HPDE6-E6E7 (cell line): ENCODE data around the gene SLC6A4.
"Not testable (repeated sequence)": the region's sequence is repeated elsewhere in the genome, so short reads cannot be mapped to it uniquely, and the experiment has no call there.

Source experiments
- DNase-seq: peaks from one replicate; pipeline ENCODE4 v3.0.0; 2011; ENCODE audit warnings: missing footprints; ENCODE audit errors: extremely low spot score

SLC6A4 gene

DNA sequence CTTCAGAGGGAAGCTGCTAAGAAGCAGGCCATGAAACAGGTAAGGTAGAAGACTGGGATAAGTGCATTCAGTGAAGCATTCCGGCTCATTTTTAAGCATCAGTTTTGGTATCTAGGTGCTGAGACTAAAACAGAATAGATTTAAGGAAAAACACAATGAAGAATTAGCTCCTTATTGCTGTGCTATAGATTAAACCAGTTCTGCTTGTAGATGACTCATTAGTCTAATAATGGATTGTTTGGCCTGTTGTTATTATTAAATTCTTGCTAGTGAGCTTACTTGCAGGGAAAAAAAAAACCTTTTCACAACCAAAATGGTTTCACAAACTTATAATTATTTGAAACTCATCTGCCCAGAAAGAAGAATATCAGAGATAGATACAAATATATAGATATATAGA lies 62.9 kb downstream of the SLC6A4 start:
- DNase-seq = no peak

- no peak for DNase-seq
Measured at GRCh38 chr17:30170415-30170987, 65.0 kb downstream of the SLC6A4 start.

DNA sequence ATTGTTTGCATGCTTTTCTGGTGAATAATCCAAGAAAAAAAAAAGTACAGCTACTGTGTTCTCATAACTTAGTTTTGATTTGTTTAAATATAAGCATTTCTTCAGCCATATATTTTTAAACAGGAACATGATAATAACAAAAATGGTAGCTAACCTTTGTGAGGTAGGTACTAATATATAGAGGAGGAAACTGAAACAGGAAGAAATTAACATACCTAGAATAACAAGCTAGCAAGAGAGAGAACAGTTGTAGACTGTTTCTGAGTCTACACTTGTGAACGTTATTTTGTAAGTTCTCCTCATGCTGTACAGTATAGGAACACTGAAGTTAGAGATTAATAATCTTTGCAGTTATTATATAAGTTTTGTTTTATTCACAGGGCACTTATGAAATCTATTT lies 69.5 kb downstream of the SLC6A4 start:
- DNase-seq = no peak

GRCh38 chr17:30165147-30165546 lies 70.3 kb downstream of the SLC6A4 start:
- DNase-seq = no peak

- no peak for DNase-seq
Measured at GRCh38 chr17:30164531-30164930, 71.0 kb downstream of the SLC6A4 start.

DNA sequence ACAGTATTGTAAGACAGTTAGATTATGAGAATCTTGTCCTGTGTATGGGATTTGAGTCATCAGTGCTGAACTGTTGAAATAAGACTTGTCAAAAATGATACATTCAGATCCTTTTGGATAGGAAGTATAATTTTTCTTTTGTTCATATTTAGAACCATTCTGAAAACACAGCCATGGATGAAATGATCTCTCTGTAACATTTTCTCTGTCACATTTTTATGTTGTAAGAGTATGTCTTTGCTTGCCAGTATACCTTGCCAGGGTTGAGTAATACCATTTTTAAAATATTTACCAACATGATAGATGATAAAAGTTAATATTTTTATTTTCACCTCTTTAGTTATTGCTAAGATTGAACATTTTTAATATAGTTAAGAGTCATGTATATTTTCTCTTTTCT lies 73.9 kb downstream of the SLC6A4 start:
- DNase-seq = no peak

GRCh38 chr17:30160419-30161172 lies 74.9 kb downstream of the SLC6A4 start:
- no peak for DNase-seq

GRCh38 chr17:30158896-30159625 lies 76.4 kb downstream of the SLC6A4 start:
- DNase-seq = no peak

DNA sequence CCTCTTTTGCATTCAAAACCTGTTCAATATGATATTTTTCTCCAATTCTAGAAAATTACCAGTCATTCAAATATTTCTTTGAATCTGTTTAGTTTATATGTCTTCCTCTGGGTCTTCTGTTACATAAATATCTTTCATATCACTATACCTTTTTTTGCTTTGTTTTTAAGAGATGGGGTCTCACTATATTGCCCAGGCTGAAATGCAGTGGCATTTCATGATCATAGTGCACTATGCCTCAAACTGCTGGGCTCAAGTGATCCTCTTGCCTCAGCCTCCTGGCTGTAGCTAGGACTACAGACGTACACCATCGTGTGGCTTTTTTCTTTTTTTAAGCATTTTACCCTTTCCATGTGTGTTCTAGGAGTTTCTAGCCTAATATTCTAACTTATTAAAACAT lies 80.1 kb downstream of the SLC6A4 start:
- no peak for DNase-seq

- no peak for DNase-seq
Measured at GRCh38 chr17:30153463-30153862, 82.0 kb downstream of the SLC6A4 start.

- no peak for DNase-seq
Measured at GRCh38 chr17:30151471-30151870, 84.0 kb downstream of the SLC6A4 start.

DNA sequence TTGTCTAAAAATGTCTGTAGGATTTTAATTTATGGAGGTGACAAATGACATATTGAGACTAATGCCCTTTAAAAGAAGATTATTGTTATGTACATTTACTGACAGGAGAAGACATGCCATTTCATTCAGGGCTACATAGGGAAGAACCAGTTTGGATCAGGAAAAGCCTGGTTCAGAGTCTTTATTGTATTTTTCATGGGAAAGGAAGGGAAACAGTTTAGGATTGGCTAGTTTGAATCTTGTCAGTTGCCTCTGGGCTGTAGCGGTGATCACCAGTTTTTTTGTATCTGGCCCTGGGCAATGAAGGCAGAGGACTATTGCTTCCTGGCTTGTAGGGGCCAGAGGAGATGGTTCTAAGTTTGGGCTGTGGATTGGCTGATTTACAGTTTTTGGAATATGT lies 87.1 kb downstream of the SLC6A4 start:
- no peak for DNase-seq

- not testable (repeated sequence) for DNase-seq
Measured at GRCh38 chr17:30147860-30148259, 87.6 kb downstream of the SLC6A4 start.
